ENCODE results near the gene SRMS. TPM values are rescaled to one million over a fixed set of nuclear protein-coding genes. Genes with fewer than 3 reads are reported as not detected.

SRMS gene
- total RNA-seq, 4 donors from 2014 or later, result not detected

DNA sequence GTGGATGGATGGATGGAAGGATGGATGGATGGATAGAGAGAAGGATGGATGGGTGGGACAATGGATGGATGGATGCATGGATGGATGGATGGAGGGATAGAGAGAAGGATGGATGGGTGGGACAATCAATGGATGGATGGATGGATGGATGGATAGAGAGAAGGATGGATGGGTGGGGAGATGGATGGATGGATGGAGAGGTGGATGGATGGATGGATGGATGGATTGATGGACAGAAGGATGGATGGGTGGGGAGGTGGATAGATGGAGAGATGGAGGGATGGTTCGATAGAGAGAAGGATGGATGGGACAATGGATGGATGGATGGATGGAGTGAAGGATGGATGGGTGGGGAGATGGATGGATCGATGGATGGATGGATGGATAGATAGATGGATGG, 55.0 kb downstream of the SRMS start:
- Histone ChIP-seq H3K27me3 (peaks cover 3% of the 10 kb centered on the region), H3K36me3 (no peaks in the 10 kb centered on the region), H3K4me3 (replicated peaks in 1 of 3) (no peak overlapping the region), H3K27ac (no peak overlapping the region), H3K4me1 (no peaks in the 10 kb centered on the region), H3K9me3 (no peaks in the 10 kb centered on the region)
- no peak for DNase-seq
- TF ChIP-seq, protein P1, sequence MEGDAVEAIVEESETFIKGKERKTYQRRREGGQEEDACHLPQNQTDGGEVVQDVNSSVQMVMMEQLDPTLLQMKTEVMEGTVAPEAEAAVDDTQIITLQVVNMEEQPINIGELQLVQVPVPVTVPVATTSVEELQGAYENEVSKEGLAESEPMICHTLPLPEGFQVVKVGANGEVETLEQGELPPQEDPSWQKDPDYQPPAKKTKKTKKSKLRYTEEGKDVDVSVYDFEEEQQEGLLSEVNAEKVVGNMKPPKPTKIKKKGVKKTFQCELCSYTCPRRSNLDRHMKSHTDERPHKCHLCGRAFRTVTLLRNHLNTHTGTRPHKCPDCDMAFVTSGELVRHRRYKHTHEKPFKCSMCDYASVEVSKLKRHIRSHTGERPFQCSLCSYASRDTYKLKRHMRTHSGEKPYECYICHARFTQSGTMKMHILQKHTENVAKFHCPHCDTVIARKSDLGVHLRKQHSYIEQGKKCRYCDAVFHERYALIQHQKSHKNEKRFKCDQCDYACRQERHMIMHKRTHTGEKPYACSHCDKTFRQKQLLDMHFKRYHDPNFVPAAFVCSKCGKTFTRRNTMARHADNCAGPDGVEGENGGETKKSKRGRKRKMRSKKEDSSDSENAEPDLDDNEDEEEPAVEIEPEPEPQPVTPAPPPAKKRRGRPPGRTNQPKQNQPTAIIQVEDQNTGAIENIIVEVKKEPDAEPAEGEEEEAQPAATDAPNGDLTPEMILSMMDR (IDR thresholded peaks at IDR 0.05), result no peak
- no peak for TF ChIP-seq POLR2A (IDR thresholded peaks at IDR 0.05)
- intact Hi-C loops (cut with DNase I), result no loop called here
- 83 to 91% methylated on average over 2 of the region's 2 CpGs for WGBS, 2 donors

DNA sequence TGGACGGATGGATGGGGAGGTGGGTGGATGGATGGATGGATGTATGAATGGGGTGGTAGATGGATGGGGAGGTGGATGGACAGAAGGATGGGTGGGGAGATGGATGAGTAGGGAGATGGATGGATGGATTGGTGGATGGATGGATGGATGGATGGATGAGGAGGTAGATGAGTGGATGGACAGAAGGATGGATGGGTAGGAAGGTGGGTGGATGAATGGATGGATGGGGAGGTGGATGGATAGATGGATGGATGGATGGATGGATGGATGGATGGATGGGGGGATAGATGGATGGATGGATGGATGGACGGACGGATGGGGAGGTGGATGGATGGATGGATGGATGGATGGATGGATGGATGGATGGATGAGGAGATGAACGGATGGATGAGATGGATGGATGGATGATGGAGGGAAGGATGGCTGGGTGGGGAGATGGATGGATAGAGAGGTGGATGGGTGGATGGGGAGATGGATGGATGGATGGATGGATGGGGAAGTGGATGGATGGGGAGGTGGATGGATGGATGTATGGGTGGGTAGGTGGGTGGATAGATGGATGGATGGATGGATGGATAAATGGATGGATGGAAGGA, 55.8 kb downstream of the SRMS start:
- H3K4me3 ChIP-seq (replicated peaks in 1 of 3), result no peak overlapping the region
- H3K9me3 ChIP-seq, result no peaks in the 10 kb centered on the region
- 55 to 58% methylated on average over 4 of the region's 4 CpGs for WGBS, 2 donors
- H3K27me3 ChIP-seq, result peaks cover 7% of the 10 kb centered on the region
- intact Hi-C loops (cut with DNase I), result no loop called here
- DNase-seq, result no peak
- H3K27ac ChIP-seq, result no peak overlapping the region
- TF ChIP-seq POLR2A (IDR thresholded peaks at IDR 0.05), result no peak
- TF ChIP-seq, protein P1 (IDR thresholded peaks at IDR 0.05), result no peak
- no peaks in the 10 kb centered on the region for H3K36me3 ChIP-seq
- no peaks in the 10 kb centered on the region for H3K4me1 ChIP-seq

DNA sequence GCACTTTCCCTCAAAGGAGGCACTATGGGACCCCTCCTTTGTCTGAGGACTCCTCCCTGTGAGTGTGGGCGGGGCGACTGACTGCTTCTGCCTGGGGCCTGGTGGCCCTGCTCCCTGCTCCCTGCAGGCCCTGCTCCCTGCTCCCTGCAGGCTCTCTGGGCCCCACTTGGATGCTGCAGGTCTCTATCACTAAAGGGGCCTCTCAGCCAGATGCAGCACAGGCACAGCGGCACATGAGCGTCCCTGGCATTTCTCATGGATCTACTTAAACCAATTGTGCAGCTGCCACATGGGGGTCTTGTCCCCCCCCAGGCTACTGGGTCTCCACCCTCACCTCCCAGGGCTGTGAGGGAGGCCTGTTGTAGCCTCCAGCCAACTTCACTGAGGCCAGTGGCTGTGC, 56.5 kb downstream of the SRMS start:
- Histone ChIP-seq H3K4me3 (replicated peaks in 1 of 3) (no peak overlapping the region), H3K36me3 (no peaks in the 10 kb centered on the region), H3K9me3 (no peaks in the 10 kb centered on the region), H3K27ac (no peak overlapping the region), H3K4me1 (no peaks in the 10 kb centered on the region), H3K27me3 (peaks cover 7% of the 10 kb centered on the region)
- intact Hi-C loops (cut with DNase I), result no loop called here
- TF ChIP-seq POLR2A (IDR thresholded peaks at IDR 0.05), result no peak
- TF ChIP-seq, protein P1 (IDR thresholded peaks at IDR 0.05), result no peak
- WGBS, 2 donors, result 94 to 100% methylated on average over 2 to 3 of the region's 4 CpGs
- no peak for DNase-seq

Other genes starting within 250 kb of the SRMS start
- 1 to 10 TPM in 3 of 4 donors, under 1 TPM in 1; 0.54 to 6.3 (median 1.9) TPM for gene CHRNA4, start 186.4 kb downstream of the SRMS start, total RNA-seq
- gene KCNQ2, start 75.1 kb downstream of the SRMS start, total RNA-seq, result under 1 TPM in 2 of 4 donors, not detected in 2; 0.11 to 0.27 TPM
- 1 to 10 TPM in 3 of 4 donors, under 1 TPM in 1; 0.22 to 2.0 (median 1.3) TPM for gene EEF1A2, start 48.7 kb downstream of the SRMS start, total RNA-seq
- gene PPDPF, start 27.0 kb downstream of the SRMS start, total RNA-seq, result 100 to 1,000 TPM in 3 of 4 donors, 10 to 100 TPM in 1; 82.0 to 226 (median 146) TPM
- under 1 TPM in 1 of 4 donors, not detected in 3; 0.11 TPM for gene PTK6, start 10.4 kb downstream of the SRMS start, total RNA-seq
- gene FNDC11, start 6.4 kb upstream of the SRMS start, total RNA-seq, result under 1 TPM in 3 of 4 donors, not detected in 1; 0.39 to 0.89 (median 0.40) TPM
- 10 to 100 TPM; 24.3 to 45.5 (median 36.0) TPM for gene HELZ2, start 26.5 kb upstream of the SRMS start, total RNA-seq
- 10 to 100 TPM; 23.1 to 34.9 (median 29.9) TPM for gene GMEB2, start 79.4 kb upstream of the SRMS start, total RNA-seq
- 10 to 100 TPM; 53.7 to 84.0 (median 66.1) TPM for gene STMN3, start 105.7 kb upstream of the SRMS start, total RNA-seq
- gene RTEL1, start 110.6 kb upstream of the SRMS start, total RNA-seq, result 10 to 100 TPM; 14.1 to 87.4 (median 54.2) TPM
- gene TNFRSF6B, start 148.9 kb upstream of the SRMS start, total RNA-seq, result 10 to 100 TPM in 2 of 4 donors, 1 to 10 TPM in 2; 6.7 to 15.5 (median 10.5) TPM
- 10 to 100 TPM; 43.6 to 52.1 (median 46.7) TPM for gene ARFRP1, start 160.2 kb upstream of the SRMS start, total RNA-seq
- gene ZGPAT, start 160.3 kb upstream of the SRMS start, total RNA-seq, result 10 to 100 TPM; 27.7 to 36.3 (median 30.0) TPM
- 10 to 100 TPM in 2 of 4 donors, 1 to 10 TPM in 2; 8.7 to 25.0 (median 11.5) TPM for gene LIME1, start 188.9 kb upstream of the SRMS start, total RNA-seq
- gene SLC2A4RG, start 192.0 kb upstream of the SRMS start, total RNA-seq, result 10 to 100 TPM; 26.0 to 55.9 (median 39.3) TPM

All from thyroid gland (tissue), 4 donors.